Astrocyte (in vitro differentiated cells and primary cell): ENCODE measurements around the gene LINC00632.

Experiments used
- EZH2 ChIP-seq: IDR thresholded peaks from 2 replicates; pipeline ENCODE4 v1.6.1; 2012; ENCODE audit warnings: mild to moderate bottlenecking, low read length, inconsistent platforms; ENCODE audit not compliant: insufficient read depth
- TF ChIP-seq, protein P1 (sequence below): IDR thresholded peaks from 2 replicates; pipeline ENCODE4 v1.5.1; 2011; ENCODE audit warnings: low read depth, mild to moderate bottlenecking, inconsistent platforms, low read length, moderate library complexity; ENCODE audit not compliant: insufficient read depth

DNA sequence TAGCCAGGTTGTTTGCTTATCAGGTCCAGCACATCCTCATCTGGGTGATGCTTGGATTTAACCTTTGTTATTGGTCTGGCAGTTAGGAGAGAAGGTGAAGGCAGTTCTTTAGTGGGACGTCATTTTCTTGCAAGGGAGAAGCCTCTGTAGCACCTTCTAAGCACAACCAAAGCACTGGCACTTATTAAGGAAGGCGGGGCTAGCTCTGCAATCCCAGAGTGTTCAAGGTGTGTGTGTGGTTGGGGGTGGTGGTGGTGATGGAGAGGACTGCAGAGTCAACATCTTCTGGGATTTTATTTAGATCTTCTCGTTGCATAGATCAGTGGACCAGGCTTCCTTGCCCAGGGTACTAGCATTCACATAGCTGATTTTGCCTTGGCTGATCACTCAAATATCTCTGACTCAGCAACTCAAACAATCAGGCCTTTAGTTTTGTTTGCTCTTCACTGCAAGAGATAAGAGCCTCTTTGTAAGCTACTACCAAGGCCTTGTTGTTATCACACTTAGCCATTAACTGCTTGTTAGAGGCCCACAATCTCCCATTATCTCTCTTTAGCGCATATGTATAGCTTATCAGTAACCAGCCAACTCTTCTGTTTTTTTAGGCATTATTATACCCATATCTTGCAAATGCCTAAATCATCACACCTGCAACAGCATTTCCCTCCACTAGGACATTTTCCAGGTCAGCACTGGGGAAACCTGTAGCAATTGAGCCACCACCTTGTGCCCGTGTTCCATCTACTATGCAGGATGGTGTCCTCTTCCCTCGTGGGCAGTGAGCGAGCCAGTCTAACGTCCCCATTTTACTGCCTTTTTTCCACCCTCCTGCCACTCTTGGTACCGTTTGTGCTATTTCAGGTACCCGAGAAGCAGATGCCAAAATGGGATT lies 36.5 kb upstream of the LINC00632 start:
- TF ChIP-seq, protein P1, sequence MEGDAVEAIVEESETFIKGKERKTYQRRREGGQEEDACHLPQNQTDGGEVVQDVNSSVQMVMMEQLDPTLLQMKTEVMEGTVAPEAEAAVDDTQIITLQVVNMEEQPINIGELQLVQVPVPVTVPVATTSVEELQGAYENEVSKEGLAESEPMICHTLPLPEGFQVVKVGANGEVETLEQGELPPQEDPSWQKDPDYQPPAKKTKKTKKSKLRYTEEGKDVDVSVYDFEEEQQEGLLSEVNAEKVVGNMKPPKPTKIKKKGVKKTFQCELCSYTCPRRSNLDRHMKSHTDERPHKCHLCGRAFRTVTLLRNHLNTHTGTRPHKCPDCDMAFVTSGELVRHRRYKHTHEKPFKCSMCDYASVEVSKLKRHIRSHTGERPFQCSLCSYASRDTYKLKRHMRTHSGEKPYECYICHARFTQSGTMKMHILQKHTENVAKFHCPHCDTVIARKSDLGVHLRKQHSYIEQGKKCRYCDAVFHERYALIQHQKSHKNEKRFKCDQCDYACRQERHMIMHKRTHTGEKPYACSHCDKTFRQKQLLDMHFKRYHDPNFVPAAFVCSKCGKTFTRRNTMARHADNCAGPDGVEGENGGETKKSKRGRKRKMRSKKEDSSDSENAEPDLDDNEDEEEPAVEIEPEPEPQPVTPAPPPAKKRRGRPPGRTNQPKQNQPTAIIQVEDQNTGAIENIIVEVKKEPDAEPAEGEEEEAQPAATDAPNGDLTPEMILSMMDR, result no peak
- no peak for TF ChIP-seq EZH2
